ENCODE data around the gene BRINP2.

The BRINP2 gene

DNA sequence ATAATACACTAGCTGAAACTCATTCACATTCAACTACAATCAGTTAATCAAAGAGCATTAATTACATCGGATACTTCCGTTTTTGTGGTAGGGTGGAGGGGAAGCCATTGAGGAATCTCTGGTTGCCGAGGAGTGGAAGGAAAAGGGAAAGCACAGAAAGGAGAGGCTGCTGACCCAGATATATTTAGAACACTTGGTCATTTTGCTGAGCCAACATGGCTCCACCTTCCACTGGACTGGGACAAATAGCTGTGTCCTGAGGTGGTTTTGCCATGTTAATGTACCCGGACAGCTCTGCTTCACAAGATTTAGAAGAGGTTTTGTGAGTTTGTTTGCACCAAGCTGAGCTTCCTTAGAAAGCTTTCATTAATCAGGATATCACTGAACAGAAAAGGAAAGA lies 32.4 kb upstream of the BRINP2 start:
- no peak for TF ChIP-seq OSR1 (CRISPR knock-in tag; IDR thresholded peaks at IDR 0.05)
- ATAC-seq, result no peak

DNA sequence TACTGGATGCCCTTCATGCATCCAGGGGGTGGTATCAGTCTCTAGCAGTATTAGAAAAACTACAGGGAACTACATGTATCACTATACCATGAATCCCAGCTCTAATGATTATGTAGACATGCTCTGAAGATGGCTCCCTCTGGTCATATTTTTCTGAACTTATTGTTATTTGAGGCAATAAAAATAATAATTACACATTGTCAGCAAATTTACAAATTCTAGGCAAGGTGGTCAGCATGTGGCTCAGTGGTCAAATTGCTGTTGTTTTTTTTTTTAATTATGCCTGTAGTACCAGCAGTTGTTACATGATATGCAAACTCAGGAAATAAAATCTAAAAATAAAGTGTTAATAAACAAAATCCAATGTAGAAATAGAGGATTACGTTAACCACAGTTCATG lies 28.7 kb upstream of the BRINP2 start:
- TF ChIP-seq ISL1 (CRISPR knock-in tag; IDR thresholded peaks at IDR 0.05), result no peak
- TF ChIP-seq CSDC2 (CRISPR knock-in tag; IDR thresholded peaks at IDR 0.05), result no peak
- ATAC-seq, result no peak

DNA sequence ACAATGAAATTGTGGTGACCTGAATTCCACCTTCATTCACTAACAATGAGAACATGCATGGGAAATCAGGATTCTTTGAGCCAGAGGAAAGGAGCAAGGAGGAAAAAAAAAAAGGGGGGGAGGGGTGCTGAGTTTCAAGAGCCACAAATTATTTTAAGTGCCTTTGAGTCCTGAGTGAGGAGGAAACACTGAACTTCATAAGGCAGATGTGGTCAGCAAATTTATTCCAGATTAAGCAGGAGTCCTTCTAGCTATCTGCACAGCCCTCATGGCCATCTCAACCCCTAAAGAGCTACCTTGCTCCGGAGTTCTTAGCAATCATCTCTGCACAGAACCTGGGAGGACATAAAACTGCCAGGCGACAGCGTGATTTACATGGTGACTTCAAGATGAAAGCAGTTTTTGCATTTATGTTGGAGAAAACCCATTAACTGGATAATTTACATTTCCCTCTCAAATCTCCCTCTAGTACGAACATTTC lies 27.9 kb upstream of the BRINP2 start:
- no peak for ATAC-seq
- TF ChIP-seq RARB (CRISPR knock-in tag; IDR thresholded peaks at IDR 0.05) (no peak), ZNF70 (CRISPR knock-in tag; IDR thresholded peaks at IDR 0.05) (no peak), CSDC2 (CRISPR knock-in tag; IDR thresholded peaks at IDR 0.05) (no peak), BACH2 (CRISPR knock-in tag; IDR thresholded peaks at IDR 0.05; ENCODE audit: borderline replicate concordance) (no peak), ESRRG (CRISPR knock-in tag; IDR thresholded peaks at IDR 0.05) (no peak), ZNF565 (CRISPR knock-in tag; conservative IDR thresholded peaks at IDR 0.05; ENCODE audit: low read depth) (no peak), ZFP30 (CRISPR knock-in tag; IDR thresholded peaks at IDR 0.05) (no peak), OSR1 (CRISPR knock-in tag; IDR thresholded peaks at IDR 0.05) (no peak), PPARA (CRISPR knock-in tag; IDR thresholded peaks at IDR 0.05; ENCODE audit: borderline replicate concordance) (no peak), SNAI2 (CRISPR knock-in tag; IDR thresholded peaks at IDR 0.05) (no peak)
- TF ChIP-seq, protein P1, sequence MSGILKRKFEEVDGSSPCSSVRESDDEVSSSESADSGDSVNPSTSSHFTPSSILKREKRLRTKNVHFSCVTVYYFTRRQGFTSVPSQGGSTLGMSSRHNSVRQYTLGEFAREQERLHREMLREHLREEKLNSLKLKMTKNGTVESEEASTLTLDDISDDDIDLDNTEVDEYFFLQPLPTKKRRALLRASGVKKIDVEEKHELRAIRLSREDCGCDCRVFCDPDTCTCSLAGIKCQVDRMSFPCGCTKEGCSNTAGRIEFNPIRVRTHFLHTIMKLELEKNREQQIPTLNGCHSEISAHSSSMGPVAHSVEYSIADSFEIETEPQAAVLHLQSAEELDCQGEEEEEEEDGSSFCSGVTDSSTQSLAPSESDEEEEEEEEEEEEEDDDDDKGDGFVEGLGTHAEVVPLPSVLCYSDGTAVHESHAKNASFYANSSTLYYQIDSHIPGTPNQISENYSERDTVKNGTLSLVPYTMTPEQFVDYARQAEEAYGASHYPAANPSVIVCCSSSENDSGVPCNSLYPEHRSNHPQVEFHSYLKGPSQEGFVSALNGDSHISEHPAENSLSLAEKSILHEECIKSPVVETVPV (CRISPR knock-in tag; IDR thresholded peaks at IDR 0.05), result no peak

DNA sequence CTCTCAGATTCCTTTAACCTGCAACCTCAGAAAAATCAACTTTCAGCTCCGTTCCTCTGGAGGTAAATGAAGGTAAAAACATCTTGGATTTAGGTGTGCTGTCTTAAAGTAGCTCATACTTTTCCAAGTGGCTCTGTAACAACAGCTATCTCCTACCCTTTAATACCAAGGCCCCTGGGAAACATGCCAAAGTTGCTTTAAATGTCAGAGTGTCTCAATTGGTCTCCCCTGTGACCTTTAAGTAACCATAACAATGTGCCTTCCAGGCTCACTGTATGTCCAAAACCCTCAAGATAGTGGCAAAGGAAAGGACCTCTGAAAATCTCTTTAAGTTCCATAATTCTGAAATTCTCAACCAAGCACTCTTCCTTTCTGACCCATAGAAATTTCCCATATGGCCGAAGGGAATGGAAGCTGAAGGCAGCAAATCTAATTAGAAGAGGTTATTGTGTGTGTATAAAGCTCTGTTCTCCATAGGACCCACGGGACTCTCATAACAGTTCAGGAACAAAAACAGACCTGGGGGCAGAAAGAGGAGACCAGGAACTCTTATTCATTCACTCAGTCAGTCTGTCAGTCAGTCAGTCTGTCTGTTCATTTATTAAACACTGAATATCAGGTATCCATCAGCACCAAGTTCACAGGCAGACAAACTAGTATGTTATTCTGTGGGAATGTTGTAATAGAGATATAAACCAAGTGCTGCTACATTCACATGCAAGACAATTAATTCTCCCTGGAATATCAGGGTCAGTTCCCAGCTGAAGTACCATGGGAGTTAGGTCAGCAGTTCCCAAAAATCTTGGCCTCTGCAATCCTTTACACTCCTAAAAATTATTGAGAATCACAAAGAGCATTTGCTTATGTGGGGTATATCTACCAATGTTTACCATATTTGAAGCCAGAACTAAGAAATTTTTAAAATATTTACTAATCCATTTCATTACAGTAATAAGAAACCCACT lies 25.4 kb upstream of the BRINP2 start:
- no peak for TF ChIP-seq ZFP3 (CRISPR knock-in tag; IDR thresholded peaks at IDR 0.05)
- no peak for TF ChIP-seq ESRRG (CRISPR knock-in tag; IDR thresholded peaks at IDR 0.05)
- TF ChIP-seq TOX (CRISPR knock-in tag; IDR thresholded peaks at IDR 0.05; ENCODE audit: borderline replicate concordance), result no peak
- TF ChIP-seq ISL1 (CRISPR knock-in tag; IDR thresholded peaks at IDR 0.05), result no peak
- no peak for TF ChIP-seq ZC3H10 (CRISPR knock-in tag; IDR thresholded peaks at IDR 0.05)
- TF ChIP-seq, protein P1 (CRISPR knock-in tag; IDR thresholded peaks at IDR 0.05), result no peak
- TF ChIP-seq BACH2 (CRISPR knock-in tag; IDR thresholded peaks at IDR 0.05; ENCODE audit: borderline replicate concordance), result no peak
- ATAC-seq, result no peak

DNA sequence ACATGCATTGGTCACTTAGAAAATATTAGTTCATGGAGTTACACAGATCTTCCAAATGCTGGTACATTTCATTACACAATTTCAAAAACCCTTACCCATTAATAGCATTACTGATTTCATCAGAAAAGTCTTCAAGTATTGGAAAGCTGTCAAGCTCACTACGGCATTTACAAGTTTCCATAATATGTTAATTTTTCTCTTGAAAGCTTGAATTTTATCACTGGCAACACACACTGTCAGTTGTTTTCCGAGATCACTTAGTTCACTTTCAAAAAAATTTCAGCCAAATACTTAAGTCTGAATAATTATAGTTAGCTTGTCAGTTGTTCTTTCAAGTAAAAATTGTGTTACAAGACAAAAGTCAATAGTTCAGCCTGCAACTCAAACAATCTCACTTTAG lies 24.3 kb upstream of the BRINP2 start:
- ATAC-seq, result no peak
- TF ChIP-seq RARB (CRISPR knock-in tag; IDR thresholded peaks at IDR 0.05) (no peak), GLIS3 (CRISPR knock-in tag; IDR thresholded peaks at IDR 0.05) (no peak), CSDC2 (CRISPR knock-in tag; IDR thresholded peaks at IDR 0.05) (no peak), ARNTL (CRISPR knock-in tag; IDR thresholded peaks at IDR 0.05; ENCODE audit: borderline replicate concordance, low read depth) (no peak), ZNF70 (CRISPR knock-in tag; IDR thresholded peaks at IDR 0.05) (no peak), SNAI2 (CRISPR knock-in tag; IDR thresholded peaks at IDR 0.05) (no peak), OSR1 (CRISPR knock-in tag; IDR thresholded peaks at IDR 0.05) (no peak), BACH2 (CRISPR knock-in tag; IDR thresholded peaks at IDR 0.05; ENCODE audit: borderline replicate concordance) (no peak), ZC3H10 (CRISPR knock-in tag; IDR thresholded peaks at IDR 0.05) (no peak), ZNF565 (CRISPR knock-in tag; conservative IDR thresholded peaks at IDR 0.05; ENCODE audit: low read depth) (no peak), TOX (CRISPR knock-in tag; IDR thresholded peaks at IDR 0.05; ENCODE audit: borderline replicate concordance) (no peak), TCF4 (CRISPR knock-in tag; IDR thresholded peaks at IDR 0.05; ENCODE audit: borderline replicate concordance) (no peak), ISL1 (CRISPR knock-in tag; IDR thresholded peaks at IDR 0.05) (no peak)
- TF ChIP-seq, protein P2, sequence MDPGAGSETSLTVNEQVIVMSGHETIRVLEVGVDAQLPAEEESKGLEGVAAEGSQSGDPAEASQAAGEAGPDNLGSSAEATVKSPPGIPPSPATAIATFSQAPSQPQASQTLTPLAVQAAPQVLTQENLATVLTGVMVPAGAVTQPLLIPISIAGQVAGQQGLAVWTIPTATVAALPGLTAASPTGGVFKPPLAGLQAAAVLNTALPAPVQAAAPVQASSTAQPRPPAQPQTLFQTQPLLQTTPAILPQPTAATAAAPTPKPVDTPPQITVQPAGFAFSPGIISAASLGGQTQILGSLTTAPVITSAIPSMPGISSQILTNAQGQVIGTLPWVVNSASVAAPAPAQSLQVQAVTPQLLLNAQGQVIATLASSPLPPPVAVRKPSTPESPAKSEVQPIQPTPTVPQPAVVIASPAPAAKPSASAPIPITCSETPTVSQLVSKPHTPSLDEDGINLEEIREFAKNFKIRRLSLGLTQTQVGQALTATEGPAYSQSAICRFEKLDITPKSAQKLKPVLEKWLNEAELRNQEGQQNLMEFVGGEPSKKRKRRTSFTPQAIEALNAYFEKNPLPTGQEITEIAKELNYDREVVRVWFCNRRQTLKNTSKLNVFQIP (CRISPR knock-in tag; IDR thresholded peaks at IDR 0.05; ENCODE audit: borderline replicate concordance, low read depth), result no peak
- TF ChIP-seq, protein P3, sequence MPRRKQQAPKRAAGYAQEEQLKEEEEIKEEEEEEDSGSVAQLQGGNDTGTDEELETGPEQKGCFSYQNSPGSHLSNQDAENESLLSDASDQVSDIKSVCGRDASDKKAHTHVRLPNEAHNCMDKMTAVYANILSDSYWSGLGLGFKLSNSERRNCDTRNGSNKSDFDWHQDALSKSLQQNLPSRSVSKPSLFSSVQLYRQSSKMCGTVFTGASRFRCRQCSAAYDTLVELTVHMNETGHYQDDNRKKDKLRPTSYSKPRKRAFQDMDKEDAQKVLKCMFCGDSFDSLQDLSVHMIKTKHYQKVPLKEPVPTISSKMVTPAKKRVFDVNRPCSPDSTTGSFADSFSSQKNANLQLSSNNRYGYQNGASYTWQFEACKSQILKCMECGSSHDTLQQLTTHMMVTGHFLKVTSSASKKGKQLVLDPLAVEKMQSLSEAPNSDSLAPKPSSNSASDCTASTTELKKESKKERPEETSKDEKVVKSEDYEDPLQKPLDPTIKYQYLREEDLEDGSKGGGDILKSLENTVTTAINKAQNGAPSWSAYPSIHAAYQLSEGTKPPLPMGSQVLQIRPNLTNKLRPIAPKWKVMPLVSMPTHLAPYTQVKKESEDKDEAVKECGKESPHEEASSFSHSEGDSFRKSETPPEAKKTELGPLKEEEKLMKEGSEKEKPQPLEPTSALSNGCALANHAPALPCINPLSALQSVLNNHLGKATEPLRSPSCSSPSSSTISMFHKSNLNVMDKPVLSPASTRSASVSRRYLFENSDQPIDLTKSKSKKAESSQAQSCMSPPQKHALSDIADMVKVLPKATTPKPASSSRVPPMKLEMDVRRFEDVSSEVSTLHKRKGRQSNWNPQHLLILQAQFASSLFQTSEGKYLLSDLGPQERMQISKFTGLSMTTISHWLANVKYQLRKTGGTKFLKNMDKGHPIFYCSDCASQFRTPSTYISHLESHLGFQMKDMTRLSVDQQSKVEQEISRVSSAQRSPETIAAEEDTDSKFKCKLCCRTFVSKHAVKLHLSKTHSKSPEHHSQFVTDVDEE (CRISPR knock-in tag; IDR thresholded peaks at IDR 0.05), result no peak
- TF ChIP-seq, protein P4, sequence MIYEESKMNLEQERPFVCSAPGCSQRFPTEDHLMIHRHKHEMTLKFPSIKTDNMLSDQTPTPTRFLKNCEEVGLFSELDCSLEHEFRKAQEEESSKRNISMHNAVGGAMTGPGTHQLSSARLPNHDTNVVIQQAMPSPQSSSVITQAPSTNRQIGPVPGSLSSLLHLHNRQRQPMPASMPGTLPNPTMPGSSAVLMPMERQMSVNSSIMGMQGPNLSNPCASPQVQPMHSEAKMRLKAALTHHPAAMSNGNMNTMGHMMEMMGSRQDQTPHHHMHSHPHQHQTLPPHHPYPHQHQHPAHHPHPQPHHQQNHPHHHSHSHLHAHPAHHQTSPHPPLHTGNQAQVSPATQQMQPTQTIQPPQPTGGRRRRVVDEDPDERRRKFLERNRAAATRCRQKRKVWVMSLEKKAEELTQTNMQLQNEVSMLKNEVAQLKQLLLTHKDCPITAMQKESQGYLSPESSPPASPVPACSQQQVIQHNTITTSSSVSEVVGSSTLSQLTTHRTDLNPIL (CRISPR knock-in tag; IDR thresholded peaks at IDR 0.05; ENCODE audit: low read depth), result no peak
